ENCODE data around the gene DOCK7. TPM values are rescaled to one million over a fixed set of nuclear protein-coding genes. Genes with fewer than 3 reads are reported as not detected.

The DOCK7 gene
- total and polyA plus RNA-seq, 2 of the 13 experiments (the other 11 are each of a cell fraction or from before 2014, with no cell fraction given) = 45.7 to 67.2 TPM

DNA sequence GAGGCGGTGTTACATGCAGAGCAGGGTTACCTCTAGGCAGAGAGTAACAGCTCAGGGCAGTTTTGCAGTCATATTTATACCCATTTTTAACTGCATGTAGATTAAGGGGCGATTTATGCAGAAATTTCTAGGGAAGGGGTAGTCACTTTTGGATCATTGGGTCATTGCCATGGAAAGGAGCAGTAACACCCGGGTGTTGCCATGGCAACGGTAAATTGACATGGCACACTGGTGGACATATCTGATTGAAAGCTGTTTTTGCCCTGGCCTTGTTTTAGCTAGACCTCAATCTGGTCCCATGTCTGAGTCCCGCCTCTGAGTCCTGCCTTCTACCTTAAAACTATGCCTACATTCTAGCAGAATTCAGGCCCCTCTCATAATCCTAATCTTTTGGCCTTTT lies 263.1 kb downstream of the DOCK7 start:
- TF ChIP-seq ZMAT5 (CRISPR knock-in tag; IDR thresholded peaks at IDR 0.05; ENCODE audit: borderline replicate concordance, low read depth) = no peak
- TF ChIP-seq, protein P1, sequence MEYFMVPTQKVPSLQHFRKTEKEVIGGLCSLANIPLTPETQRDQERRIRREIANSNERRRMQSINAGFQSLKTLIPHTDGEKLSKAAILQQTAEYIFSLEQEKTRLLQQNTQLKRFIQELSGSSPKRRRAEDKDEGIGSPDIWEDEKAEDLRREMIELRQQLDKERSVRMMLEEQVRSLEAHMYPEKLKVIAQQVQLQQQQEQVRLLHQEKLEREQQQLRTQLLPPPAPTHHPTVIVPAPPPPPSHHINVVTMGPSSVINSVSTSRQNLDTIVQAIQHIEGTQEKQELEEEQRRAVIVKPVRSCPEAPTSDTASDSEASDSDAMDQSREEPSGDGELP (IDR thresholded peaks at IDR 0.05; ENCODE audit: borderline replicate concordance, low read depth) = no peak
- TF ChIP-seq RFX1 (IDR thresholded peaks at IDR 0.05) = peak; percentile 81
- no peak for TF ChIP-seq ZKSCAN5 (CRISPR knock-in tag; IDR thresholded peaks at IDR 0.05)
- TF ChIP-seq RFX3 (CRISPR knock-in tag; IDR thresholded peaks at IDR 0.05) = peak; percentile 83
- no peak for TF ChIP-seq ZNF124 (CRISPR knock-in tag; IDR thresholded peaks at IDR 0.05)
- TF ChIP-seq ZNF670 (CRISPR knock-in tag; IDR thresholded peaks at IDR 0.05; ENCODE audit: borderline replicate concordance) = no peak
- TF ChIP-seq ZNF761 (CRISPR knock-in tag; conservative IDR thresholded peaks at IDR 0.05) = no peak
- no peak for TF ChIP-seq ZNF367 (CRISPR knock-in tag; IDR thresholded peaks at IDR 0.05; ENCODE audit: borderline replicate concordance)
- TF ChIP-seq HDAC6 (IDR thresholded peaks at IDR 0.05; ENCODE audit: low read depth, low read length) = no peak
- TF ChIP-seq EHMT2 (IDR thresholded peaks at IDR 0.05; ENCODE audit: borderline replicate concordance, low read depth, low read length) = 0 out of 2 replicates have a peak, but pooled peaks have one; percentile 4
- TF ChIP-seq ZNF605 (CRISPR knock-in tag; IDR thresholded peaks at IDR 0.05) = no peak
- TF ChIP-seq RFX5 (IDR thresholded peaks at IDR 0.05; ENCODE audit: low read depth, low read length) = peak; percentile 35; the same call in 1 of the 2 replicates
- TF ChIP-seq, protein P2, sequence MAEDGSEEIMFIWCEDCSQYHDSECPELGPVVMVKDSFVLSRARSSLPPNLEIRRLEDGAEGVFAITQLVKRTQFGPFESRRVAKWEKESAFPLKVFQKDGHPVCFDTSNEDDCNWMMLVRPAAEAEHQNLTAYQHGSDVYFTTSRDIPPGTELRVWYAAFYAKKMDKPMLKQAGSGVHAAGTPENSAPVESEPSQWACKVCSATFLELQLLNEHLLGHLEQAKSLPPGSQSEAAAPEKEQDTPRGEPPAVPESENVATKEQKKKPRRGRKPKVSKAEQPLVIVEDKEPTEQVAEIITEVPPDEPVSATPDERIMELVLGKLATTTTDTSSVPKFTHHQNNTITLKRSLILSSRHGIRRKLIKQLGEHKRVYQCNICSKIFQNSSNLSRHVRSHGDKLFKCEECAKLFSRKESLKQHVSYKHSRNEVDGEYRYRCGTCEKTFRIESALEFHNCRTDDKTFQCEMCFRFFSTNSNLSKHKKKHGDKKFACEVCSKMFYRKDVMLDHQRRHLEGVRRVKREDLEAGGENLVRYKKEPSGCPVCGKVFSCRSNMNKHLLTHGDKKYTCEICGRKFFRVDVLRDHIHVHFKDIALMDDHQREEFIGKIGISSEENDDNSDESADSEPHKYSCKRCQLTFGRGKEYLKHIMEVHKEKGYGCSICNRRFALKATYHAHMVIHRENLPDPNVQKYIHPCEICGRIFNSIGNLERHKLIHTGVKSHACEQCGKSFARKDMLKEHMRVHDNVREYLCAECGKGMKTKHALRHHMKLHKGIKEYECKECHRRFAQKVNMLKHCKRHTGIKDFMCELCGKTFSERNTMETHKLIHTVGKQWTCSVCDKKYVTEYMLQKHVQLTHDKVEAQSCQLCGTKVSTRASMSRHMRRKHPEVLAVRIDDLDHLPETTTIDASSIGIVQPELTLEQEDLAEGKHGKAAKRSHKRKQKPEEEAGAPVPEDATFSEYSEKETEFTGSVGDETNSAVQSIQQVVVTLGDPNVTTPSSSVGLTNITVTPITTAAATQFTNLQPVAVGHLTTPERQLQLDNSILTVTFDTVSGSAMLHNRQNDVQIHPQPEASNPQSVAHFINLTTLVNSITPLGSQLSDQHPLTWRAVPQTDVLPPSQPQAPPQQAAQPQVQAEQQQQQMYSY (CRISPR knock-in tag; IDR thresholded peaks at IDR 0.05) = no peak
- no peak for TF ChIP-seq REL (CRISPR knock-in tag; conservative IDR thresholded peaks at IDR 0.05)
- no peak for TF ChIP-seq ATF6 (CRISPR knock-in tag; conservative IDR thresholded peaks at IDR 0.05)
- no peak for FAIRE-seq
- no peak overlapping the region for H2AFZ ChIP-seq (ENCODE audit: low read length)
- DNase-seq (ENCODE audit: low spot score) = peak; percentile 50
- no peaks in the 10 kb centered on the region for H3K36me3 ChIP-seq (replicated peaks in 1 of 2; ENCODE audit: control insufficient read depth in 1 of 2, insufficient read depth in 2 of 2, low read length in 2 of 2)
- no peak overlapping the region for H3K4me3 ChIP-seq (replicated peaks in 1 of 3; ENCODE audit: insufficient read depth in 1 of 3, low read depth in 2 of 3, low read length in 3 of 3)
- H3K4me1 ChIP-seq (ENCODE audit: insufficient read depth, low read length) = peaks cover 45% of the 10 kb centered on the region
- H4K20me1 ChIP-seq (ENCODE audit: insufficient read depth, low read length) = no peaks in the 10 kb centered on the region
- peak overlapping the region; percentile 83 for H3K27ac ChIP-seq (ENCODE audit: extremely low read length, insufficient read depth, low read length)
- 46% methylated on average over 5 of the region's 5 CpGs for WGBS (ENCODE audit: low lambda C conversion rate)
- intact Hi-C loops (cut with micrococcal nuclease; ENCODE audit: unreplicated experiment) = no loop called here
- H3K9ac ChIP-seq (ENCODE audit: insufficient read depth, low read depth, low read length) = no peak overlapping the region
- CTCF ChIA-PET (ENCODE audit: low intra/inter-chr PET ratio, low total read pairs) = no interaction called here
- peak overlapping the region; percentile 71 for H3K4me2 ChIP-seq (ENCODE audit: low read depth, low read length)
- no peaks in the 10 kb centered on the region for H3K27me3 ChIP-seq (ENCODE audit: control insufficient read depth in 1 of 2, insufficient read depth in 2 of 2, low read length in 2 of 2)
- no TSS peak for BruUV-seq (replicated peaks)
- H3K79me2 ChIP-seq (ENCODE audit: insufficient read depth, low read length) = no peaks in the 10 kb centered on the region
- POLR2A ChIA-PET = interaction anchor here (5.1 kb wide), 1 partner anchor 11 kb away, joined by 97 read pairs; the partner anchor contains the start of gene USP1
- H3K9me3 ChIP-seq (ENCODE audit: low read length) = no peaks in the 10 kb centered on the region
- in situ Hi-C loops (cut with HindIII; ENCODE audit: extremely low pct_ligation_motif_present, low pct_unique_long_range_greater_than_20kb) = no loop called here
- ATAC-seq = 0 out of 3 replicates have a peak, but pooled peaks have one; percentile 13

All from HepG2 (cell line).